PC-9 (cell line): ENCODE measurements around the gene INPP5A. TPM values are rescaled to one million over a fixed set of nuclear protein-coding genes. Genes with fewer than 3 reads are reported as not detected.

Source experiments
- BruUV-seq: library from RNA; stranded (reverse); fragments of 400-500 nt; replicated peaks from 2 replicates; lab custom pipeline; 2021; lab: Mats Ljungman, UMichigan
- CTCF ChIA-PET: fragments of 300-600 bp; sonication (Branson Sonifier 250); formaldehyde crosslinking; loops from one replicate; lab custom pipeline; 2022; ENCODE audit warnings: antibody characterized with exemption; lab: Charles Lee
- POLR2A ChIA-PET: fragments of 300-600 bp; sonication (Branson Sonifier 250); formaldehyde crosslinking; loops from one replicate; lab custom pipeline; 2022; ENCODE audit warnings: antibody characterized with exemption; ENCODE audit not compliant: unreplicated experiment; lab: Charles Lee
- DNase-seq, 2 experiments: peaks; one replicate each; pipeline versions ENCODE4 v3.0.0 to v3.0.0-alpha.2; 2015 to 2022; ENCODE audit warnings: mixed read lengths in 1 of 2
- H2AFZ ChIP-seq: fragments of 200-600 bp; sonication (generic); 2 replicates; pipeline ENCODE4 v1.8.1; 2017; ENCODE audit warnings: antibody characterized with exemption
- H3F3A ChIP-seq: fragments of 200-600 bp; sonication (generic); 2 replicates; pipeline ENCODE4 v1.8.1; 2017; ENCODE audit warnings: antibody characterized with exemption, mild to moderate bottlenecking, low read depth; ENCODE audit not compliant: insufficient read depth
- H3K27ac ChIP-seq: fragments of 200-600 bp; sonication (generic); 2 replicates; pipeline ENCODE4 v1.6.1; 2016; ENCODE audit warnings: mixed run types
- H3K27me3 ChIP-seq: fragments of 200-600 bp; sonication (generic); 2 replicates; pipeline ENCODE4 v1.6.1; 2016; ENCODE audit warnings: low read depth, mixed run types; ENCODE audit not compliant: insufficient read depth
- H3K36me3 ChIP-seq: fragments of 200-600 bp; sonication (generic); 2 replicates; pipeline ENCODE4 v1.6.1; 2016; ENCODE audit warnings: low read depth, mixed run types
- H3K4me1 ChIP-seq: fragments of 200-600 bp; sonication (generic); replicated peaks from 2 replicates; pipeline ENCODE4 v1.6.1; 2016; ENCODE audit warnings: mixed run types; ENCODE audit not compliant: insufficient read depth
- H3K4me2 ChIP-seq: fragments of 200-600 bp; sonication (generic); 2 replicates; pipeline ENCODE4 v1.6.1; 2017; ENCODE audit warnings: mixed run types
- H3K4me3 ChIP-seq: fragments of 200-600 bp; sonication (generic); 2 replicates; pipeline ENCODE4 v1.6.1; 2016; ENCODE audit warnings: mixed run types
- H3K79me2 ChIP-seq: fragments of 200-600 bp; sonication (generic); 2 replicates; pipeline ENCODE4 v1.6.1; 2017; ENCODE audit warnings: low read depth, mixed run types
- H3K9me2 ChIP-seq: fragments of 200-600 bp; sonication (generic); 2 replicates; pipeline ENCODE4 v1.8.1; 2017; ENCODE audit warnings: mild to moderate bottlenecking; ENCODE audit not compliant: insufficient read depth
- H3K9me3 ChIP-seq: fragments of 200-600 bp; sonication (generic); 2 replicates; pipeline ENCODE4 v1.8.1; 2016; ENCODE audit warnings: low read depth; ENCODE audit not compliant: insufficient read depth
- H4K20me1 ChIP-seq: fragments of 200-600 bp; sonication (generic); 2 replicates; pipeline ENCODE4 v1.8.1; 2017; ENCODE audit not compliant: insufficient read depth
- EZH2 ChIP-seq: fragments of 200-600 bp; sonication (generic); IDR thresholded peaks from 2 replicates; pipeline ENCODE4 v1.8.0; 2017; ENCODE audit warnings: antibody characterized with exemption, low read depth
- intact Hi-C: fragments of 100-400 bp; cut with micrococcal nuclease; formaldehyde crosslinking; loops from one replicate; pipeline ENCODE4 v1.10.0; 2022; ENCODE audit not compliant: unreplicated experiment
- total RNA-seq: library from RNA; stranded (reverse); gene quantifications from 2 replicates; pipeline ENCODE4 v1.2.3, GENCODE V29; 2021
- TF ChIP-seq, protein P1 (sequence below): fragments of 200-600 bp; sonication (generic); conservative IDR thresholded peaks from 2 replicates; pipeline ENCODE4 v1.6.1; 2017; ENCODE audit warnings: mixed run types, antibody characterized with exemption, mild to moderate bottlenecking, moderate library complexity

INPP5A gene
- total RNA-seq, 1 experiment from 2014 or later, result 18.4 TPM

DNA sequence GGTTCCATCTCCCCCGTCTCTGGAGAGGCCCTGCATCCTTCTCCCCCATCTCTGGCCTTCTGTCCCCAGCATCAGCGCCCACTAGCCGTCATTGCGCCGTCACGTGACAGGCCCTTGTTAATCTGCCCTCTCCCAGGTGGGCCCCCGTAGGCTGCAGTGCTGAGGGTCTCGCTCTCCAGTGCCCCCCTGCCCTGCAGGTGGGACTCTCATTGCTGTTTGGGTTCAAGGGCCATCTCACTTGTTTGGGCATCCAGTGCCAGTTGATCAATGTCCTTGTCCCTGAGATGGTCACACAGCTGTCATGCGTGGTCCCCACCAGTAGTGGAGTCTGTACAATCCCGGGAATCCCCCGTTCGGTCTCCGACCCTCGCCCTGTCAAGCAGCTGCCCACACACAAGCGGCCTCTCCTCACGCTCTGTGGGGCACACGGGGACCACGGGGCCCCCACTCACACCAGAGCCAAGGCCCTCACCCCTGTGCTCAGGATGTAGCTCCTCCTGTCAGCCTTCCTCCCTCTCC is 114.0 kb downstream of the INPP5A start:
- Histone ChIP-seq H3K4me2 (no peak overlapping the region), H4K20me1 (no peaks in the 10 kb centered on the region), H3K4me1 (no peaks in the 10 kb centered on the region), H3K9me2 (no peaks in the 10 kb centered on the region), H3F3A (no peaks in the 10 kb centered on the region), H3K4me3 (no peak overlapping the region), H3K27me3 (no peaks in the 10 kb centered on the region), H3K27ac (no peak overlapping the region), H3K9me3 (no peaks in the 10 kb centered on the region), H3K36me3 (no peaks in the 10 kb centered on the region), H3K79me2 (no peaks in the 10 kb centered on the region), H2AFZ (no peak overlapping the region)
- ChIA-PET CTCF (no interaction called here), POLR2A (no interaction called here)
- intact Hi-C loops, result no loop called here
- no peak for TF ChIP-seq EZH2
- TF ChIP-seq, protein P1, sequence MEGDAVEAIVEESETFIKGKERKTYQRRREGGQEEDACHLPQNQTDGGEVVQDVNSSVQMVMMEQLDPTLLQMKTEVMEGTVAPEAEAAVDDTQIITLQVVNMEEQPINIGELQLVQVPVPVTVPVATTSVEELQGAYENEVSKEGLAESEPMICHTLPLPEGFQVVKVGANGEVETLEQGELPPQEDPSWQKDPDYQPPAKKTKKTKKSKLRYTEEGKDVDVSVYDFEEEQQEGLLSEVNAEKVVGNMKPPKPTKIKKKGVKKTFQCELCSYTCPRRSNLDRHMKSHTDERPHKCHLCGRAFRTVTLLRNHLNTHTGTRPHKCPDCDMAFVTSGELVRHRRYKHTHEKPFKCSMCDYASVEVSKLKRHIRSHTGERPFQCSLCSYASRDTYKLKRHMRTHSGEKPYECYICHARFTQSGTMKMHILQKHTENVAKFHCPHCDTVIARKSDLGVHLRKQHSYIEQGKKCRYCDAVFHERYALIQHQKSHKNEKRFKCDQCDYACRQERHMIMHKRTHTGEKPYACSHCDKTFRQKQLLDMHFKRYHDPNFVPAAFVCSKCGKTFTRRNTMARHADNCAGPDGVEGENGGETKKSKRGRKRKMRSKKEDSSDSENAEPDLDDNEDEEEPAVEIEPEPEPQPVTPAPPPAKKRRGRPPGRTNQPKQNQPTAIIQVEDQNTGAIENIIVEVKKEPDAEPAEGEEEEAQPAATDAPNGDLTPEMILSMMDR, result no peak
- BruUV-seq, result no TSS peak
- DNase-seq, result no peak

DNA sequence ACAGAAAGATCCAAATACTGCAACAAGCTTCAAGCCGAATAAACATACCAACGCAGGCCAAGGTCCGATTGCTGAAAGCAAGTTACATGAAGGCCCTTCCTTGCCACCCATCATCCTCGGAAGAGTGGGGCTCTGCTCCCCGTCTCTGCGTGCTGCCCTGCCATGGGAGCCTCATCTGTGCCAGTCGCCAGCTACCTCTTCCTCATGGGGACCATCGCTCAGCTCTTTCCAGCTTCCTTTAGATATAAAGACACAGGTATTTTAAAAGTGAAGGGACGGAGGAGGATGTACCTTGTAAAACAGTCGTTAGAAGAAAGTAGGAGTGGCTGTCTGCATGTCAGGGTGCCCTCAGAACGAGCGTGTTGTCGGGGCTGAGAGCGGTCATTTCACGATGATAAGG is 114.9 kb downstream of the INPP5A start:
- Histone ChIP-seq H2AFZ (no peak overlapping the region), H4K20me1 (no peaks in the 10 kb centered on the region), H3K79me2 (no peaks in the 10 kb centered on the region), H3K27ac (no peak overlapping the region), H3K4me2 (no peak overlapping the region), H3K4me3 (no peak overlapping the region), H3K9me3 (no peaks in the 10 kb centered on the region), H3K36me3 (no peaks in the 10 kb centered on the region), H3K27me3 (no peaks in the 10 kb centered on the region), H3K9me2 (no peaks in the 10 kb centered on the region), H3K4me1 (no peaks in the 10 kb centered on the region), H3F3A (no peaks in the 10 kb centered on the region)
- no peak for DNase-seq
- intact Hi-C loops, result no loop called here
- ChIA-PET POLR2A (no interaction called here), CTCF (no interaction called here)
- TF ChIP-seq, protein P1, result no peak
- BruUV-seq, result no TSS peak

DNA sequence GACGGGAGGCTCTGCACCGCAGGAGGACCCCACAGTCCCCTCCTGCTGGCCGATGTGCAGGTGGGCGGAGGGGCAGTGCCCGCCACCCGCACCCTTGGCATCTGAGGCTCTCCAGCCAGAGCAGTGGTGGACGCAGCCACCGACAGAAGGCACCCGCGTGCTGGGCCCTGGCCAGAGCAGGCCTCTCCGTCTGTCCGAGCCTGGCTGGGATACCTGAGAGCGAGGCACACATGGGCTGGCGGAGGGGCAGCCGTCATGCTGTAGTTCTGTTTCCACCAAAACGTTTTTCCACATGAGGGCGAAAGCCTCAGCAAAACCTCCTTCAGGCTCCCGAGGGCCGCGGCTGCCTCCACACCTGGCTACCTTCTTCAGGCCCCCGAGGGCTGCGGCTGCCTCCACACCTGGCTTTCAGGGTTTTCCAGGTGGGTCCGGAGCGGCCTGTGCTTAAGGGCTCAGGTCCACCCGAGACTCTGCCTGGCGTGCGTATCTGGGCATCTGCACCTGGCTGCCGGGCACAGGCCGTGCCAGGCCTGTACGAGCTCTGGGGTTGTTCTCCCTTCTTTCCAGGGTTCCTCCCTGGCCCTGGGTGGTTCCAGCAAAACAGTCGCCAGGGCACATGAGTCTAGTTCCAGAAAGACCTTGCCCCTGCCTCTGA is 115.5 kb downstream of the INPP5A start:
- H3K79me2 ChIP-seq, result no peaks in the 10 kb centered on the region
- no peak overlapping the region for H2AFZ ChIP-seq
- H3K9me3 ChIP-seq, result no peaks in the 10 kb centered on the region
- no peaks in the 10 kb centered on the region for H3K9me2 ChIP-seq
- no peak for DNase-seq
- H3K4me3 ChIP-seq, result no peak overlapping the region
- no peaks in the 10 kb centered on the region for H3K36me3 ChIP-seq
- H3K27ac ChIP-seq, result no peak overlapping the region
- POLR2A ChIA-PET, result no interaction called here
- CTCF ChIA-PET, result no interaction called here
- H4K20me1 ChIP-seq, result no peaks in the 10 kb centered on the region
- no peak overlapping the region for H3K4me2 ChIP-seq
- intact Hi-C loops, result no loop called here
- BruUV-seq, result no TSS peak
- H3K4me1 ChIP-seq, result no peaks in the 10 kb centered on the region
- H3F3A ChIP-seq, result no peaks in the 10 kb centered on the region
- TF ChIP-seq, protein P1, result no peak
- no peak for TF ChIP-seq EZH2
- H3K27me3 ChIP-seq, result no peaks in the 10 kb centered on the region
